CD1c-positive myeloid dendritic cell (primary cell): ENCODE results near the gene RANBP1.

ENCODE experiments used
- DNase-seq: peaks from one replicate; pipeline ENCODE4 v3.0.0-alpha.2; 2016; ENCODE audit errors: extremely low spot score

RANBP1 gene

DNA sequence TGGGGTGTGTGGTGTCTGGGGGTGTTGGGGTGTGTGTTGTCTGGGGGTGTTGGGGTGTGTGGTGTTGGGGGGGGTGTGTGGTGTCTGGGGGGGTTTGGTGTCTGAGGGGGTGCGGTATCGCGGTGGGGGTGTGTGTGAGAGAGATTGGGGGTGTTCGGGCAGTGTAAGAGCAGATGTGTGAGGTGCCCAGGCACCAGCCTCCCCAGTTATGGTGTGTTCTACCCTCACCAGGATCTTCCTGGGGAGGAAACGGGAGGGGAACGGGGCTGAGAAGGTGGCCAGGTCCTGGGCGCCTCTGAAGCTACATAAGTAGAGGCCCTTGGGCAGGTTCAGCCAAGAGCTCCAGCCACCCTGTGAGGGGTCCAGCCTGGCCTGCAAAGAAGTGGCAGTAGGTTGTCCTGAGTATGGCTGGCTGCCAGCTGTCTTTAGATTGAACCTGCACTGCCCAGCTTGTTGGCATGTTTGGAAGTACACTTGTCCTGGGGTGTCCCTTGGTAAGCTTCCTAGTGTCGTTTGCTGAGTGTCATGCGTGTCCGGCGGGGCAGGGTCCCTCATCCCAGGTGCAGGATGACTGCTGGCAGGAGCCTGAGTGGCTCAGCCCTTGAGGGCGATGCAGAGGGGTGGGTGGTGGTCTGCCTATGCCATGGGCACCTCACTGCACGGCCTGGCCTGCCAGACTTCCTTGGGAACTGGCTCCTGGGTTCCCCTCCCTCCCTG is 7.6 kb downstream of the RANBP1 start:
- DNase-seq, result no peak

DNA sequence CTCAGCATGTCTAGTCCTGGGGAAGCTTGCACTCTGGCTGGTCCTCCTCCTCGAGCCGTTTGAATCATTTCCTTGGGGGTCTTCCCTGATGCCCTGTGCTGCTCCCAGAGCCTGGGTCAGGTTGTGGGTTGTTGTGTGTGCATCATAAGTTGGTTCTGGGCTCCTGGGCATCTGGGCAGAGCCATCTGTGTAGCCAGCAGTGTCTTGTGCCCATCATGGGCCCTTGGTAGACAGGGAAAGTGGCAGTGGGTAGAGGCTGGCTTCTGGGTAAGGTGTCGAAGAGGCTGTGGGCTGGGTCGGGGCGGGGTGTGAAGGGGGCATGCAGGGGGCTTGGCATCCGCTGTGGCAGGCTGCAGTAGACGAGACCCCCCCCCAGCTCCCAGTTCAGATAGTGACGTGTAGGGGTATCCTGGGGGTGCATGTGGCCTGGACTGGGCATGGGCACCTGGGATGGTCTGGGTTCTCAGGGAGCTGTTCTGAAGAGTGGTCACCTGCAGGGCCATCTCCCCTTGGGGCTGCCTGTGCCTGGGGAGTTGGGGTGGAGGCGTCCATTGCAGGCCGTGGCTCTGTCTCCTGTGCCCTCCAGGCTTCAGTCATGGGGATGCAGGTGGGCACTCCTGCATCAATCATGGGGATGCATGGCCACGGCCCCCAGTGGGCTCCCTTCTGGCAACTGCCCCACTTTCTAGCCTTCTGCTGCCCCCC is 8.3 kb downstream of the RANBP1 start:
- no peak for DNase-seq

GRCh38 chr22:20125201-20126174 is 9.6 kb downstream of the RANBP1 start:
- no peak for DNase-seq

- DNase-seq, result no peak
These were observed 10.6 kb downstream of the RANBP1 start for GRCh38 chr22:20126284-20127029.

GRCh38 chr22:20127318-20127868 is 11.5 kb downstream of the RANBP1 start:
- DNase-seq, result no peak

DNA sequence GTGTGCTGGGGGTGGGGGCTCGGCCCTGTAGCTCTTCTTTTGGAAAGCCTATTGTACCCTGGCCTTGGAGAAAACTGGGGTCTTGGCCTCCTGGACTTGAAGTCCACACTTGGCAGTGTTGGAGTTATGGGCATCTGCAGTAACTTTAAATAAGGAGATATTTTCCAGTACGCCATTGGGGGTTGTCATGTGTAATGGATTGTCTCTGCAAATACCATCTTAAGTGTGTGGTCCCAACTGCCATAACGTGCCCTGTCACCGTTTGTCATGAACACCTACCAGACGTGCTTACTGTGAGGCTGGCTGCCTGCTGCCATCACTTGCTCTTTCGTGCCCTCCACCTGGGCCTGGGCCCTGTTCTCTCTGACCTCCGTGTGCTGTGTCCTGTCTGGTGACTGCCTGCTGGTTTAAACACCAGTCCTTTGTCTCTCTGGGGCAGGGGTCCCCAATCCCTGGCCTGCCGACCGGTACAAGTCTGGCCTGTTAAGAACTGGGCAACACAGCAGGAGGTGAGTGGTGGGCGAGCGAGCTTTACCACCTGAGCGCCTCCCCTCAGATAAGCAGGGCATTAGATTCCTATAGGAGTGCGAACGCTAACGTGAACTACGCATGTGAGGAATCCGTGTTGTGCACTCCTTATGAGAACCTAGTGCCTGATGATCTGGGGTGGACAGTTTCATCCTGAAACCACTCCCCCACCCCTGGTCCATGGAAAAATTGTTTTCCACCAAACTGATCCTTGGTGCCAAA is 12.1 kb downstream of the RANBP1 start:
- DNase-seq, result no peak

GRCh38 chr22:20128619-20128901 is 12.7 kb downstream of the RANBP1 start:
- DNase-seq, result no peak

DNA sequence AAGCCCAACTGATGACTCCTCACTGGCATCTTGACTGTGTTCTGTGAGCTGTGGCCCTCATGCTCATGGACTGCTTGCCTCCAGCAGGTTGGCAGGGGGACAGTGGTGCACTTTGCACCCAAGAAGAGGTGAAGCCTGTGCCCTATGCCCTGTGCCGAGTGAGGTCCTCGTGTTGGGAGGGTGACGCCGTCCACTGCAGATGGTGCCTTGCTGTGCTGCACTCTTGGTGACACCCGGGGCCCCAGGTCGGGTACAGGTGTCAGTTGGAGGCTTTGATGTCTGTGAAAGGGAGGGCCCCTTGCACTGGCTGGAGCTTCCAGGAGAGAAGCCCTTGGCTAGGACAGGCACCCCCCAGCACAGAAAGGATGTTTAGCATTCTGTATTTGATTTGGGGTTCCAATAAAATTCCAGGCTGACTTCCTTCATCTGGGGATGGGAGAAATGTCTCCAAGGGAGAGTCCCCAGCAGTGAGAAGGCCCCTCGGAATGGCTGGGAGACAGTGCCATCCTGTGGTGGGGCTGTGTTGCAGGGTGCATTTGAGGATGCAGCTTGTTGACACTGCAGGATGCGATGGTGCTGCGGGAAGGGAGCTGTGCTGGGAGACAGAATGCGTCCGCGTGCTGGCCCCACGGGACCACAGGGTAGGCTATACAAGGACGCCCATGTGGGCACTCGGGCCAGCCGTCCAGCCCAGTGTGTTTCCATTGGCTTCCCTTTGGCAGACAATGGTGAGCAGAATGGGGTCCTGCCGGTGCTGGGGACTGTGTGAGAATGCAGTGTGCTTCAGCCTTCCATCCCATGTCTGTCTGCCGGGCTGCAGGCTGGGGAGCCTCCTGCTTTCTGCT is 13.2 kb downstream of the RANBP1 start:
- DNase-seq, result peak; percentile 20

- no peak for DNase-seq
These were observed 13.8 kb downstream of the RANBP1 start for GRCh38 chr22:20129747-20130014.

GRCh38 chr22:20130319-20130718 is 14.4 kb downstream of the RANBP1 start:
- DNase-seq, result no peak

GRCh38 chr22:20130731-20131596 is 15.1 kb downstream of the RANBP1 start:
- DNase-seq, result peak; percentile 77

GRCh38 chr22:20131597-20131858 is 15.6 kb downstream of the RANBP1 start, which contains the start of gene ZDHHC8:
Gene ZDHHC8, plus strand, starts transcription at chr22:20131804. Its CDS starts 144 bp downstream, at chr22:20131948.
- DNase-seq, result peak; percentile 45

DNA sequence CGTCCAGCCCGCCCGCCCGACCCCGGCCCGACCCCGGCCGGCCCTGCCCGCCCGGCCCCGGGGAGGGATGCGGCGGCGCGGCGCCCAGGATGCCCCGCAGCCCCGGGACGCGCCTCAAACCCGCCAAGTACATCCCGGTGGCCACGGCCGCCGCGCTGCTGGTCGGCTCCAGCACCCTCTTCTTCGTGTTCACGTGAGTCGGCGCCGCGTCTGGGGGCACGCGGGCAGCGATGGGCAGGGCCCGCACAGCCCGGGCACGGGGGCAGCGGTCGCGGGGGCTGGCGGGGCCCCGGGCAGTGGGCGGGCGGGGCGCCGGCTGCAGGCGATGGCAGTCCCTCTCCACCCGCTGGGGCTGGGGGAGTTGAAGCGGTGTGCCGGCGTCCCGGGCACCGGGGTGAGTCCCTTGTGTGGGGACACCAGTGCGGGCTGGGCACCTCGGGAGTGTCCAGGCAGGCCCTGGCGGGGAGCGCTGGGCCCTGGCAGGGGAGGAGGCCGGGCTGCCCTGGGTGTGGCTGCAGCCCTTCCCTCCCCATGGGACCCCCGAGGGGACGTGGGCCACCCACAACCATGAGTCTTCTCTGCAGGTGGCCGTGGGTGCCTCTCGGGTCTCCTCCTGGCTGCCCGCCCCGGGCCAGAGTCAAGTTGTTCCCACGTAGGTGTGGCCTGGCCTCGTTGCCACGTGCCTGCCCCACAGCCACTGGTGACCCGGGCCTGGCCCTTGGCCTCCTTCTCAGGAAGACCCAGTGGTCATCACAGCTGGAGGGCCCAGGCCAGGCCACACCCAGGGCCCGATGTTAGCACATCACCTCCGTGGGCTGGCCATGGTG is 16.2 kb downstream of the RANBP1 start:
- peak; percentile 55 for DNase-seq

DNA sequence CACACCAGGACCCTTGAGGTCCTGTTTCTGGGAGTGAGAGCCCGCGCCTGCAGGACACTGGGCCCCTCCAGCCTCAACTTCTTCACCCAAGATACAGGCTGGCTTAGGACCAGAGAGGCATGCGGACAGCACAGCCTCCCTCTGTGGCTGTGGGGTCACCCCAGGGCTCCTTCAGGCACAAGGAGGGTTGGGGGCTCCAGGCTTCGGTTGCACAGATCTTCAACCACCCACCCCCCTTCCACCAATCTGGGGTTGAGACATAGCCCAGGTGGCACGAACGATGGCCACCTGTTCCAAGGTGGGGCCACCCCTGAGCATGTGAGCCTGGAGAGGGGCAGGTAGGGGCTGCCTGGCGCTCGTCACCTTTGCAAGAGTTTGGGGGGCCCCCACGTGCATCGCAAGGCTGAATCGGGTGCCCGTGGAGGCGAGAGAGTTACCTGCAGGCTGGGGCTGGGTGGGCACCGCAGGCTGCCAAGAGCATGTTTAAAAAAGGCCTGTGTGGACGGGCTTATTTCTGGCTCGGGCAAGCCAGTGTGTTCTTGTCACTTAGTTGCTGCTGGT is 16.9 kb downstream of the RANBP1 start:
- no peak for DNase-seq

DNA sequence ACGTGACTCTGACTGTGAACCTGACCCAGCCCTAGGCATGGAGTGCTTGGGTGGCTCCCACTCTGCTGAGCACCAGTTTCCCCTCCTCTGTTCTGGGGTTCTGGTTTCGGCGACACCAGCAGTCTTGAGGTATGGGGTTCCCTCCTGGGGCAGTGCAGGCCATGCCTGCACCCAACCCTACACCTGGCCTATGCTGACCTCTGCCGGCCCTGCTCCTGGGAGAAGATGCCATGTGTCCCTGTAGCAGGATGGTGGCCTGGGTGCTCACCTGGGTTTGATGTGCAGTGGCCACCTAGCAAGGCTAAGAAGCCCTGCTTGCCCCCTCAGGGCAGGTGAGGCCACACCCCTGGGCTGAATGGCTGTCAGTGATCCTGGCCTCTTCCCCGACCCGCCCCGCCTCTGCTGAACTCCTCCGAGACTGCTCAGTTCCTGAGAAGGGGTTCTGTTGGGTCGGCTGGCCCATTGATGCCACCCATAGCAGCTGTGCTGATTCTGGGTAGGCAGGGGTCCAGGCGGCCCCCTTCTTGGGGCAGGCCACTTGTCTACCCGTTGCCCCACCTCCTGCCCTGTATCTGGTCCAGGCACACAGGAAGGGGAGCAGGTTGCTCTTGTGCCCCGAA is 18.1 kb downstream of the RANBP1 start:
- DNase-seq, result no peak

- no peak for DNase-seq
These were observed 19.4 kb downstream of the RANBP1 start for GRCh38 chr22:20135265-20135664.

GRCh38 chr22:20135806-20136602 is 20.1 kb downstream of the RANBP1 start:
- no peak for DNase-seq
